ENCODE measurements around the gene FAM168B.

The FAM168B gene

DNA sequence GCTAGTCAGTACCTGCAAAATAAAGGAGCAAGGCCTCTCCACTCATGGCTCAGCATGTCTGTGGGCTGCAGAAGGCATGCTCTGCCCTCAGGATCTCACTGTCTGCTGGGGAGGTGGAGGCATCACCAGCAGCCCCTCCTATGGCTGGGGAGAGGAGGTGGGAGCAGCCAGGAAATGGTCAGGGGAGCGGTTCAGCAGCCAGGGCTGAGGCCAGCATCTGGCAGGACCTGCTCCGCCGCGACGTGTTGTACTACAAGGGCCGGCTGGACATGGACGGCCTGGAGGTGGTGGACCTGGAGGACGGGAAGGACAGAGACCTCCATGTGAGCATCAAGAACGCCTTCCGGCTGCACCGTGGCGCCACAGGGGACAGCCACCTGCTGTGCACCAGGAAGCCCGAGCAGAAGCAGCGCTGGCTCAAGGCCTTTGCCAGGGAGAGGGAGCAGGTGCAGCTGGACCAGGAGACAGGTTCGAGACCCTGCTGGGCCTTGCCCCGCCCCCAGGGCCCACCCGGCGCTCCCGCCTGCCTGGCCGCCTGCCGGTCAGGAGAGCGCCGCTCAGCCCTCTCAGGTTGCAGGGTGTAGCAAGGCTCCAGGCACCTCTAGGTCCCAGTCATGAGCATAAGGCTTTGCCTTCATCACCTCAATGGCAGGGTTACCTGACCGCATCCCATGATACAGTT lies 49.0 kb downstream of the FAM168B start:
- TF ChIP-seq EP300 (IDR thresholded peaks at IDR 0.05; ENCODE audit: borderline replicate concordance) = no peak

GRCh38 chr2:131043199-131044074 lies 49.8 kb downstream of the FAM168B start:
- TF ChIP-seq CREB1 (IDR thresholded peaks at IDR 0.05; ENCODE audit: low read depth) = no peak
- TF ChIP-seq ZBTB7A (IDR thresholded peaks at IDR 0.05; ENCODE audit: low read depth) = no peak
- TF ChIP-seq NFIC (IDR thresholded peaks at IDR 0.05) = no peak
- TF ChIP-seq, protein P1, sequence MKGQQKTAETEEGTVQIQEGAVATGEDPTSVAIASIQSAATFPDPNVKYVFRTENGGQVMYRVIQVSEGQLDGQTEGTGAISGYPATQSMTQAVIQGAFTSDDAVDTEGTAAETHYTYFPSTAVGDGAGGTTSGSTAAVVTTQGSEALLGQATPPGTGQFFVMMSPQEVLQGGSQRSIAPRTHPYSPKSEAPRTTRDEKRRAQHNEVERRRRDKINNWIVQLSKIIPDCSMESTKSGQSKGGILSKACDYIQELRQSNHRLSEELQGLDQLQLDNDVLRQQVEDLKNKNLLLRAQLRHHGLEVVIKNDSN (IDR thresholded peaks at IDR 0.05) = no peak
- TF ChIP-seq, protein P2, sequence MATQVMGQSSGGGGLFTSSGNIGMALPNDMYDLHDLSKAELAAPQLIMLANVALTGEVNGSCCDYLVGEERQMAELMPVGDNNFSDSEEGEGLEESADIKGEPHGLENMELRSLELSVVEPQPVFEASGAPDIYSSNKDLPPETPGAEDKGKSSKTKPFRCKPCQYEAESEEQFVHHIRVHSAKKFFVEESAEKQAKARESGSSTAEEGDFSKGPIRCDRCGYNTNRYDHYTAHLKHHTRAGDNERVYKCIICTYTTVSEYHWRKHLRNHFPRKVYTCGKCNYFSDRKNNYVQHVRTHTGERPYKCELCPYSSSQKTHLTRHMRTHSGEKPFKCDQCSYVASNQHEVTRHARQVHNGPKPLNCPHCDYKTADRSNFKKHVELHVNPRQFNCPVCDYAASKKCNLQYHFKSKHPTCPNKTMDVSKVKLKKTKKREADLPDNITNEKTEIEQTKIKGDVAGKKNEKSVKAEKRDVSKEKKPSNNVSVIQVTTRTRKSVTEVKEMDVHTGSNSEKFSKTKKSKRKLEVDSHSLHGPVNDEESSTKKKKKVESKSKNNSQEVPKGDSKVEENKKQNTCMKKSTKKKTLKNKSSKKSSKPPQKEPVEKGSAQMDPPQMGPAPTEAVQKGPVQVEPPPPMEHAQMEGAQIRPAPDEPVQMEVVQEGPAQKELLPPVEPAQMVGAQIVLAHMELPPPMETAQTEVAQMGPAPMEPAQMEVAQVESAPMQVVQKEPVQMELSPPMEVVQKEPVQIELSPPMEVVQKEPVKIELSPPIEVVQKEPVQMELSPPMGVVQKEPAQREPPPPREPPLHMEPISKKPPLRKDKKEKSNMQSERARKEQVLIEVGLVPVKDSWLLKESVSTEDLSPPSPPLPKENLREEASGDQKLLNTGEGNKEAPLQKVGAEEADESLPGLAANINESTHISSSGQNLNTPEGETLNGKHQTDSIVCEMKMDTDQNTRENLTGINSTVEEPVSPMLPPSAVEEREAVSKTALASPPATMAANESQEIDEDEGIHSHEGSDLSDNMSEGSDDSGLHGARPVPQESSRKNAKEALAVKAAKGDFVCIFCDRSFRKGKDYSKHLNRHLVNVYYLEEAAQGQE (IDR thresholded peaks at IDR 0.05; ENCODE audit: low read depth) = no peak
- TF ChIP-seq TAF1 (IDR thresholded peaks at IDR 0.05; ENCODE audit: low read depth) = no peak
- TF ChIP-seq TCF12 (IDR thresholded peaks at IDR 0.05; ENCODE audit: low read depth) = no peak
- TF ChIP-seq CEBPB (IDR thresholded peaks at IDR 0.05) = no peak
- no peak for TF ChIP-seq FOXM1 (IDR thresholded peaks at IDR 0.05; ENCODE audit: borderline replicate concordance, low read depth)
- TF ChIP-seq EP300 (IDR thresholded peaks at IDR 0.05; ENCODE audit: borderline replicate concordance) = no peak
- no peak for TF ChIP-seq EGR1 (IDR thresholded peaks at IDR 0.05)
- no peak for TF ChIP-seq RAD21 (IDR thresholded peaks at IDR 0.05; ENCODE audit: low read depth)
- TF ChIP-seq TEAD4 (IDR thresholded peaks at IDR 0.05) = no peak
- TF ChIP-seq MAX (IDR thresholded peaks at IDR 0.05) = no peak
- TF ChIP-seq YY1 (IDR thresholded peaks at IDR 0.05; ENCODE audit: low read depth) = no peak

- TF ChIP-seq TAF1 (IDR thresholded peaks at IDR 0.05; ENCODE audit: low read depth) (no peak), NFIC (IDR thresholded peaks at IDR 0.05) (peak; percentile 52; the same call in 1 of the 2 replicates)
These were observed 51.0 kb downstream of the FAM168B start for GRCh38 chr2:131042148-131042775.

DNA sequence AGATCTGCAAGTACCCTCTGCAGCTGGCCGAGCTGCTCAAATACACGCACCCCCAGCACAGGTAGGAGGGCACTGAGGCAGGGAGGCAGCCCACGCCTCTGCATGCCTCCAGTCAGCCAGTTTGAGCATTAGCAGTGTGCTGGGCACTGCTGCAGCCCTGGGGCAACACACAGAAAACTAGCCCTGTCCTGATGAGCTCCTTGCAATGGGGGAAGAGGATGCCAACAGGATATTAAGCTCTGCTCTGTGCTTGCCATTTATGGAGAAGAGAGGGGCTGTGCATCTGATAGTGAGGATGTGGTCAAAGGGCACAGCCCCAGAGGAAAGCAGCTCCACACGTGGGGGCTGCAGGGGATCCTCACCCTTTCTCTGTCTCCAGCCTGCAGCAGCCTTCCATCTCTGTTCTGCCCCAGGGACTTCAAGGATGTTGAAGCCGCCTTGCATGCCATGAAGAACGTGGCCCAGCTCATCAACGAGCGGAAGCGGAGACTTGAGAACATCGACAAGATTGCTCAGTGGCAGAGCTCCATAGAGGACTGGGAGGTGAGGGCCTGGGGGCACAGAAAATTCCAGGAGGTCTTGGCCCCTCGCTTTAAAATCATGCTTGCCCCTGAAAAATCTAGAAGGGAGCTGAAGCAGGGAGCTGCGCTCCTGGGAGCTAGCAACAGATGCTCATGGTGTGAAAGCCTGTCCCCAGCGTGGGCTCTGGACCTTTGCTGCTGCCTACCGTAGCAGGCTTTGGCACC lies 51.7 kb downstream of the FAM168B start:
- no peak for TF ChIP-seq MAX (IDR thresholded peaks at IDR 0.05)
- TF ChIP-seq NFIC (IDR thresholded peaks at IDR 0.05) = no peak
- no peak for TF ChIP-seq ZBTB7A (IDR thresholded peaks at IDR 0.05; ENCODE audit: low read depth)
- no peak for TF ChIP-seq RAD21 (IDR thresholded peaks at IDR 0.05; ENCODE audit: low read depth)
- TF ChIP-seq YY1 (IDR thresholded peaks at IDR 0.05; ENCODE audit: low read depth) = no peak
- TF ChIP-seq, protein P2 (IDR thresholded peaks at IDR 0.05; ENCODE audit: low read depth) = no peak
- no peak for TF ChIP-seq TEAD4 (IDR thresholded peaks at IDR 0.05)
- TF ChIP-seq CREB1 (IDR thresholded peaks at IDR 0.05; ENCODE audit: low read depth) = no peak

DNA sequence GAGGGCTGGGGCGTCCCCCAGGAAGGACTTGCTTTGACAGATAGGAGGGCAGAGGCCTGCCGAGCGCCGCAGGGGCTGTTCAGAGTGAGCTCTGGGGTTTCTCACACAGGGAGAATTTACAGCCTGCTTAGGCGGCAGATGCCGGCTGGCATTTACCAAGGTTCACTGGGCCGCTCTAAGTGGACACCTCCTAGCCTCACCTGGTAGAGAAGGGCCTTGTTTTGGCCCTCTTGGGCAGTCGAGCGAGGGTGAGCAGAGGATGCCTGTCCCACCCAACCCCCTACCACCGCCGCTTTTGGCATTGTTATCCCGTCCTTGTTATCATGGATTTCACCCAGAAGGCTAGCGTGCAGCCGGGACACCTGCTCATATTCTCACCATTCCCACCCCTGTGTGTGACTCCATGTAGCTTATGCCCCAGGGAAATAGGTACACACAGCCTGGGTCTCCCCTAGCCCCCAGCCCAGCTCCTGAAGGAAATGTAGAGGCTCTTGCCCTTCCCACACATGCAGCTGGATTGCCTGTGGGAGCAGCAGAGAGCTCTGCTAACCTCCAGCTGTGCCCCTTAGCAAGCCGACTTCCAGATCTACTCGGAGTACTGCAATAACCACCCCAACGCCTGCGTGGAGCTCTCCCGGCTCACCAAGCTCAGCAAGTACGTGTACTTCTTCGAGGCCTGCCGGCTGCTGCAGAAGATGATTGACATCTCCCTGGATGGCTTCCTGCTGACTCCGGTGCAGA lies 52.4 kb downstream of the FAM168B start:
- TF ChIP-seq TAF1 (IDR thresholded peaks at IDR 0.05; ENCODE audit: low read depth) (no peak), MAX (IDR thresholded peaks at IDR 0.05) (no peak), YY1 (IDR thresholded peaks at IDR 0.05; ENCODE audit: low read depth) (no peak)
- TF ChIP-seq, protein P1 (IDR thresholded peaks at IDR 0.05) = no peak

All from Ishikawa (cell line).